IPS-20b (cell line): ENCODE measurements around the gene ARHGAP19.

ENCODE experiments used
- H3K27ac ChIP-seq: one replicate; pipeline ENCODE4 v1.5.1; 2013; ENCODE audit warnings: low read length
- H3K27me3 ChIP-seq: 2 replicates; pipeline ENCODE4 v1.6.1; 2013; ENCODE audit warnings: mild to moderate bottlenecking, low read length, inconsistent platforms; ENCODE audit not compliant: insufficient read depth
- H3K36me3 ChIP-seq: 2 replicates; pipeline ENCODE4 v1.6.1; 2013; ENCODE audit warnings: low read depth, mild to moderate bottlenecking, inconsistent platforms, low read length, moderate library complexity; ENCODE audit not compliant: insufficient read depth
- H3K4me1 ChIP-seq: 2 replicates; pipeline ENCODE4 v1.6.1; 2013; ENCODE audit warnings: mild to moderate bottlenecking, control low read depth, inconsistent platforms, low read length, moderate library complexity; ENCODE audit not compliant: insufficient read depth
- H3K4me3 ChIP-seq: 2 replicates; pipeline ENCODE4 v1.5.1; 2013; ENCODE audit warnings: mild to moderate bottlenecking, low read length, inconsistent platforms
- H3K9ac ChIP-seq: 2 replicates; pipeline ENCODE4 v1.6.1; 2013; ENCODE audit warnings: low read depth, mild to moderate bottlenecking, inconsistent platforms, low read length, moderate library complexity
- H3K9me3 ChIP-seq: 2 replicates; pipeline ENCODE4 v1.6.1; 2013; ENCODE audit warnings: mild to moderate bottlenecking, low read depth, low read length, inconsistent platforms; ENCODE audit not compliant: insufficient read depth

The ARHGAP19 gene

GRCh38 chr10:97197030-97197500 lies 95.4 kb downstream of the ARHGAP19 start:
- Histone ChIP-seq H3K4me1 (no peaks in the 10 kb centered on the region; the same call in 1 of the 2 replicates), H3K36me3 (no peaks in the 10 kb centered on the region), H3K27me3 (peaks cover 40% of the 10 kb centered on the region), H3K9ac (no peak overlapping the region), H3K4me3 (peak overlapping the region; percentile 63; the same call in 1 of the 2 replicates), H3K9me3 (no peaks in the 10 kb centered on the region), H3K27ac (no peak overlapping the region)

- Histone ChIP-seq H3K9ac (peak overlapping the region; percentile 57; the same call in 1 of the 2 replicates), H3K27ac (no peak overlapping the region), H3K27me3 (peaks cover 42% of the 10 kb centered on the region), H3K4me3 (peak overlapping the region; percentile 63), H3K9me3 (no peaks in the 10 kb centered on the region), H3K36me3 (no peaks in the 10 kb centered on the region), H3K4me1 (no peaks in the 10 kb centered on the region; the same call in 1 of the 2 replicates)
Observed at GRCh38 chr10:97196223-97197029, 96.0 kb downstream of the ARHGAP19 start.

DNA sequence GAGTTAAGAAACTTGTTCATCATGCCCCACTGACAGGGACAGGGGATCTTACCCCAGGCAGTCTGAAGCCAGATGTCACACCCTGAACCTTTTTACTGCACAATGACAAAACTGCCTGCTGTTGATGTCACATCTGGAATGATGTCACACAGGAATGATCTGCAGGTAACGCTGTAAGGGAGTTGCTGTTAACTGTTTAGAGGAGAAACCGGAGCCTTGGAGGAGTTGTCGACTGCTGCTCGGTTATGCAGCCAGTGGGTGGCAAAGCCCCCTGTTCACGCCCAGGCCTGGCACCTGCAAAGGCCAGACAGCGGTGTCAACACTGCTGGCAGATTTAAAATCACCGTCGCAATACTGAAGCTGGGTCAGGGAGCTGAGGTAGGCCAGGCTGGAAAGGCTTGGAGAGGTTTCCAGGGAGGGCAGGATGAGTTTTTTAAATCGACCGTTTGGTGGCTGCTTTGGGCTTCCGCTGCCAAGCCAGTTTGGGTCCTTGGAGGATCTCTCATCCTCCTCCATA lies 96.7 kb downstream of the ARHGAP19 start:
- Histone ChIP-seq H3K27me3 (peaks cover 42% of the 10 kb centered on the region), H3K9me3 (no peaks in the 10 kb centered on the region), H3K27ac (no peak overlapping the region), H3K4me1 (no peaks in the 10 kb centered on the region; the same call in 1 of the 2 replicates), H3K4me3 (peak overlapping the region; percentile 63), H3K9ac (peak overlapping the region; percentile 57; the same call in 1 of the 2 replicates), H3K36me3 (no peaks in the 10 kb centered on the region)

- Histone ChIP-seq H3K27ac (no peak overlapping the region), H3K27me3 (peaks cover 68% of the 10 kb centered on the region), H3K36me3 (no peaks in the 10 kb centered on the region), H3K4me3 (no peak overlapping the region), H3K9me3 (no peaks in the 10 kb centered on the region), H3K9ac (no peak overlapping the region), H3K4me1 (no peaks in the 10 kb centered on the region; the same call in 1 of the 2 replicates)
Observed at GRCh38 chr10:97192952-97193435, 99.4 kb downstream of the ARHGAP19 start.

- Histone ChIP-seq H3K4me1 (no peaks in the 10 kb centered on the region), H3K27me3 (peaks cover 75% of the 10 kb centered on the region), H3K9ac (no peak overlapping the region), H3K9me3 (no peaks in the 10 kb centered on the region), H3K4me3 (no peak overlapping the region), H3K36me3 (no peaks in the 10 kb centered on the region), H3K27ac (no peak overlapping the region)
Observed at GRCh38 chr10:97190450-97190849, 102.0 kb downstream of the ARHGAP19 start.

DNA sequence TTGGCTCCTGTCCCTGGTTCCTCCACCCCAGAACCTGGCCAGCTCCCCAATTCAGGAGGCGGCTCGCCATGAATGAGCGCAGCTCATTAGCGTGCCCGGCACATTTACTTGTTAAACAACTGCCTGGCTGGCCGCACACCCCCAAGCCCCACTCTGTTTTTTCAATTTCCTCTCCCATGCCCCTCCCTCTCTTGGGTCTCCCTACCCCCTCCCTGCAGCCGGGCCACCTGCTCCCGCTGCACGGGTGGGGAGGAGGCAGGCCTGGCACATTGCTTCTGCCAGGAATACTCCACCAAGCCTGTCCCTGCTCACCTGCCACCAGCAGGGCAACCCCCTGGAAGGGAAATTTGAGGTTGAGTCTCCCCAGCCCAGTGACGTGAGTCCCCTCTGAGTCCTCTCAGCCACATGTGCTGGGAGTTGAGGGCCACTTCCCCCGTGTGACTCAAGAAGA lies 104.2 kb downstream of the ARHGAP19 start:
- H3K4me1 ChIP-seq: peaks cover 4% of the 10 kb centered on the region; the same call in 1 of the 2 replicates
- H3K4me3 ChIP-seq: no peak overlapping the region
- no peaks in the 10 kb centered on the region for H3K9me3 ChIP-seq
- peaks cover 88% of the 10 kb centered on the region for H3K27me3 ChIP-seq
- H3K9ac ChIP-seq: no peak overlapping the region
- no peaks in the 10 kb centered on the region for H3K36me3 ChIP-seq
- no peak overlapping the region for H3K27ac ChIP-seq

DNA sequence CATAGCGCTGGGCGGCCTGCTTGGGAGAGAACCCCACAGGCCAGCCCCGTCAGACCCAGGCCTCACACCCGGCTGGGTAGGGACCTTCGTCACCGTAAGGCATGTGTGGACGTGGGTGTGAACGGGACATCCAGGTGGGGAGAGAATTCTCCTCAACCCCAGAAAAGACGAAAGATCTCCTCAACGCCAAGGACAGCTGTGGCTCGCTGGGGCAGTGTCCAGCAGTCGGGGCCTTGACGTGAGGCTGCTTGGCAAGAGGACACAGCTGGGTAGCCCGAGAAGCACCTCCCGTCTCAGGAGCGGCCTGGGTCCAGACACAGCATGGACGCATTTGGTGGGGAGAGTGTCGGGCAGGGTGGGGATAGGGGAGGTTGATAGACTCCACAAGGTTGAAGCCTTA lies 105.5 kb downstream of the ARHGAP19 start:
- H3K4me3 ChIP-seq: no peak overlapping the region
- H3K9me3 ChIP-seq: no peaks in the 10 kb centered on the region
- no peak overlapping the region for H3K9ac ChIP-seq
- peaks cover 4% of the 10 kb centered on the region; the same call in 1 of the 2 replicates for H3K4me1 ChIP-seq
- H3K27ac ChIP-seq: no peak overlapping the region
- peaks cover 88% of the 10 kb centered on the region for H3K27me3 ChIP-seq
- H3K36me3 ChIP-seq: no peaks in the 10 kb centered on the region

DNA sequence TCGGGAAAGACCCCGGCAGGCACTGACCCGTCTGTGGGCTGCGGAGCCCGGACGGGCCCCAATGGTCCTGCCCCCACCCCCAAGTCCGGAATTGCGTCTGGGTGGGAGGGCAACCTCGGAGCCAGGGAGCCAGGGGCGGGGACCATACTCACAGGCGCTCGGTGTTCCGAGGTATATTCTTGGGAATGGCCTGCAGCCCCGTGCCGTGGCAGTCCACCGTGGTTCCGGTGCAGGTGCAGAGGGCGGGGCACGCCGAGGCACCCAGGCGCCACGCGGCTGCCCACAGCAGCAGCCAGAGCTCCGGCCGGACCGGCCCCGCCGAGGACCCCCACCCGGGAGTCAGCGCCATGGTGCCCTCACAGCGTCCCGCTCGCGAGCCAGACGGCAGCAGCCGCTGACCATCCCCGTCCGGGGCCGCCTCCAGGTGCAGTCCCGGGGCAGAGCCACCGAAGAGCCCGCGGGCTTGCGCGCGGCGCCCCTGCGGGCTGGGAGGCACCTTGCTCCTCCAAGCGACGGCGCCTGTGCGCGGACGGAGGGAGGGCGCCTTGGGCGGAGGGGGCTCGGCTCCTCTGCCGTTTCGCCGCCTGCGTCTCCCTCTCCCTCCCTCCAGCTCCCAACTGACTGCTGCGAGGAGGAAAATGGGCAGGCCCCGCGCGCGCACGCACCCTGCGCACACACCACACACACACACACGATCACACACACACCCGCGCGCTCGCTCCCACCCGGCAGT lies 106.9 kb downstream of the ARHGAP19 start, which contains the start of gene SLIT1:
Gene SLIT1 (minus strand): TSS at position 634 of the 733 bp plus-strand sequence. CDS start 285 bp downstream, at position 349.
- peaks cover 96% of the 10 kb centered on the region for H3K27me3 ChIP-seq
- peaks cover 4% of the 10 kb centered on the region; the same call in 1 of the 2 replicates for H3K4me1 ChIP-seq

GRCh38 chr10:97184971-97185325 lies 107.5 kb downstream of the ARHGAP19 start:
- peaks cover 97% of the 10 kb centered on the region for H3K27me3 ChIP-seq
- peaks cover 4% of the 10 kb centered on the region; the same call in 1 of the 2 replicates for H3K4me1 ChIP-seq
- no peaks in the 10 kb centered on the region for H3K36me3 ChIP-seq
- no peak overlapping the region for H3K27ac ChIP-seq
- peak overlapping the region; percentile 69 for H3K4me3 ChIP-seq
- H3K9ac ChIP-seq: no peak overlapping the region
- no peaks in the 10 kb centered on the region for H3K9me3 ChIP-seq

More for the DNA sequence above, 106.9 kb downstream of the ARHGAP19 start, which contains the start of gene SLIT1:
- Histone ChIP-seq H3K9ac (no peak within 1 kb of the TSS), H3K4me3 (peak within 1 kb of the TSS; percentile 69), H3K9me3 (no peaks in the 10 kb centered on the region), H3K27ac (no peak within 1 kb of the TSS), H3K36me3 (no peaks in the 10 kb centered on the region)

- H3K9me3 ChIP-seq: no peaks in the 10 kb centered on the region
- no peaks in the 10 kb centered on the region for H3K36me3 ChIP-seq
- no peak overlapping the region for H3K4me3 ChIP-seq
- H3K27me3 ChIP-seq: peaks cover 95% of the 10 kb centered on the region
- no peak overlapping the region for H3K27ac ChIP-seq
- peaks cover 4% of the 10 kb centered on the region; the same call in 1 of the 2 replicates for H3K4me1 ChIP-seq
- no peak overlapping the region for H3K9ac ChIP-seq
Observed at GRCh38 chr10:97183314-97183713, 109.1 kb downstream of the ARHGAP19 start.

DNA sequence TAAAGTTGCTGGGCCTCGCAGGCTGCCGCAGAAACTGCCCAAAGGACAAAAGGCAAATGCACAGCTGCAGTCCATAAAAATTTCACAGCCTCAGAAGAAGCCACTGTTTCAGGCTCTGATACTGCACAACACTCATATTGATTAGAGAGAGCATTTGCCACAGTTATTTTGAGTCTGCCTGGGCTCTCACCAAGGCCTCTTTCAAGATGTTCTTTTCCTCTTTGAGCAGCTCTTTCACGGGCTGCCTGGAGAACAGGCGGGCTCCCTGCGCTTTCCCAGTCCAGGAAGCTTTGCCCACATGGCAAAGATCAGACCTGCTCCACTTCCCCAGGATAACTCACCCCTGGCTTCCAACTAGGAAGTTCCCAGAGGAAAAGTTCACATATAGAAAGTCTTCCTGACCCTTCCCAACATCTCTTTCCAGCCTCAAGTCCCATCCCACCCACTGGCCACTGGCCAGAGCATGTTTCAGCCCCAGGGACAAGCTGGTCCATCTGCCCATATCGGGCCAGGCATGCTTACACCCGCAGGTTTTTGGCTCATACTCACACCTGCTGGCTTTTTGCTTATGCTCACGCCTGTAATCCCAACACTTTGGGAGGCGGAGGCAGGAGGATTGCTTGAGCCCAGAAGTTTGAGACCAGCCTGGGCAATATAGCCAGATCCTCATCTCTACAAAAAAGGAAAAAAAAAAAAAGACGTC lies 110.0 kb downstream of the ARHGAP19 start:
- Histone ChIP-seq H3K9me3 (no peaks in the 10 kb centered on the region), H3K9ac (no peak overlapping the region), H3K4me1 (peaks cover 4% of the 10 kb centered on the region; the same call in 1 of the 2 replicates), H3K27me3 (peaks cover 91% of the 10 kb centered on the region), H3K27ac (no peak overlapping the region), H3K36me3 (no peaks in the 10 kb centered on the region), H3K4me3 (no peak overlapping the region)
